GM12864 (cell line): ENCODE measurements around the gene NDUFA6.
"Not testable (repeated sequence)": the region's sequence is repeated elsewhere in the genome, so short reads cannot be mapped to it uniquely, and the experiment has no call there.

Experiments used
- DNase-seq: peaks from one replicate; pipeline ENCODE4 v3.0.0-alpha.2; 2011; ENCODE audit warnings: low read depth
- H3K4me3 ChIP-seq: 2 replicates; pipeline ENCODE4 v1.5.1; 2011; ENCODE audit warnings: mild to moderate bottlenecking, low read depth, low read length, control low read depth
- TF ChIP-seq, protein P1 (sequence below): IDR thresholded peaks from 2 replicates; pipeline ENCODE4 v1.5.1; 2011; ENCODE audit warnings: low read depth, mild to moderate bottlenecking, moderate library complexity, low read length, control low read depth, inconsistent platforms; ENCODE audit errors: missing control alignments

NDUFA6 gene

DNA sequence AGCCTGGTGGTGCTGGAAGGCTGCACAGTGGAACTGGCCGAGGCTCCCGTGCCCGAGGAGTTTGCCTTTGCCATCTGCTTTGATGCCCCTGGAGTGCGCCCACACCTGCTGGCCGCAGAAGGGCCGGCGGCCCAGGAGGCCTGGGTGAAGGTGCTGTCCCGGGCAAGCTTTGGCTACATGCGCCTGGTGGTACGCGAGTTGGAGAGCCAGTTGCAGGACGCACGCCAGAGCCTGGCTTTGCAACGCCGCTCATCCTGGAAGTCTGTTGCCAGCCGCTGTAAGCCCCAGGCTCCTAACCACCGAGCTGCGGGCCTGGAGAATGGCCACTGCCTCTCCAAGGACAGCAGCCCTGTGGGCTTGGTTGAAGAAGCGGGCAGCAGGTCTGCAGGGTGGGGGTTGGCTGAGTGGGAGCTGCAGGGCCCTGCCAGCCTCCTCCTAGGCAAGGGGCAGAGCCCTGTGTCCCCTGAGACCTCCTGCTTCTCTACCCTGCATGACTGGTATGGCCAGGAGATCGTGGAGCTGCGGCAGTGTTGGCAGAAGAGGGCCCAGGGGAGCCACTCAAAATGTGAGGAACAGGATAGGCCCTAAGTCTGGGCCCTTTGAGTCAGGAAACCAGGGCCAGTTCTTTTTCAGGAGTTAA lies 13.0 kb downstream of the NDUFA6 start:
- no peak overlapping the region for H3K4me3 ChIP-seq
- no peak for DNase-seq
- TF ChIP-seq, protein P1, sequence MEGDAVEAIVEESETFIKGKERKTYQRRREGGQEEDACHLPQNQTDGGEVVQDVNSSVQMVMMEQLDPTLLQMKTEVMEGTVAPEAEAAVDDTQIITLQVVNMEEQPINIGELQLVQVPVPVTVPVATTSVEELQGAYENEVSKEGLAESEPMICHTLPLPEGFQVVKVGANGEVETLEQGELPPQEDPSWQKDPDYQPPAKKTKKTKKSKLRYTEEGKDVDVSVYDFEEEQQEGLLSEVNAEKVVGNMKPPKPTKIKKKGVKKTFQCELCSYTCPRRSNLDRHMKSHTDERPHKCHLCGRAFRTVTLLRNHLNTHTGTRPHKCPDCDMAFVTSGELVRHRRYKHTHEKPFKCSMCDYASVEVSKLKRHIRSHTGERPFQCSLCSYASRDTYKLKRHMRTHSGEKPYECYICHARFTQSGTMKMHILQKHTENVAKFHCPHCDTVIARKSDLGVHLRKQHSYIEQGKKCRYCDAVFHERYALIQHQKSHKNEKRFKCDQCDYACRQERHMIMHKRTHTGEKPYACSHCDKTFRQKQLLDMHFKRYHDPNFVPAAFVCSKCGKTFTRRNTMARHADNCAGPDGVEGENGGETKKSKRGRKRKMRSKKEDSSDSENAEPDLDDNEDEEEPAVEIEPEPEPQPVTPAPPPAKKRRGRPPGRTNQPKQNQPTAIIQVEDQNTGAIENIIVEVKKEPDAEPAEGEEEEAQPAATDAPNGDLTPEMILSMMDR, result no peak

GRCh38 chr22:42076764-42077485 lies 13.6 kb downstream of the NDUFA6 start:
- no peak overlapping the region for H3K4me3 ChIP-seq
- TF ChIP-seq, protein P1, result no peak
- DNase-seq, result no peak

GRCh38 chr22:42074846-42075676 lies 15.5 kb downstream of the NDUFA6 start:
- H3K4me3 ChIP-seq, result peak overlapping the region; percentile 61; the same call in 1 of the 2 replicates
- TF ChIP-seq, protein P1, result no peak
- no peak for DNase-seq

GRCh38 chr22:42074132-42074811 lies 16.3 kb downstream of the NDUFA6 start, which contains the start of gene PHETA2:
Gene PHETA2 (plus strand): TSS chr22:42074248. CDS start chr22:42077294, 3,046 bp downstream.
- TF ChIP-seq, protein P1, result peak; percentile 61
- DNase-seq, result no peak
- H3K4me3 ChIP-seq, result peak within 1 kb of the TSS; percentile 61

DNA sequence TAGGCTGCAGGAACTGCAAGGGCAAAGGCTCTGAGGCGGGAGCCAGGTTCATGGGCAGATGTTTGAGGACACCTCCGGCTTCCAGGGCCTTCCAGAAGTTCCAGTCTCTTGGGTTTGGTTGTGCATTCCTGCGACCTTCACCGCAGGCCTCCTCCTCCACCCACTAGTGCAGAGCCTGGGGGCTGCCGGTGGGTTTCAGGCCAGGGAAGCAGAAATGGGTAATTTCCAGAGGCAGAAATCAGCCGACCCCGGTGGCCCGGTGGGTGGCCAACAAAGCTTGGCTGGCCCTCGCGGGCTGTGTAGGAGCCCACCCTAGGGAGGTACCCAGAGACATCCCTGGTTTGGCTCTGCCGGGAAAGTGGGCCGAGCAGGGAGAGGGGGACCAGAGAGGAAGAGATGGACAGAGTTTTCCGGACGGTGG lies 16.9 kb downstream of the NDUFA6 start:
- H3K4me3 ChIP-seq, result peak overlapping the region; percentile 61
- DNase-seq, result no peak
- TF ChIP-seq, protein P1, result no peak

DNA sequence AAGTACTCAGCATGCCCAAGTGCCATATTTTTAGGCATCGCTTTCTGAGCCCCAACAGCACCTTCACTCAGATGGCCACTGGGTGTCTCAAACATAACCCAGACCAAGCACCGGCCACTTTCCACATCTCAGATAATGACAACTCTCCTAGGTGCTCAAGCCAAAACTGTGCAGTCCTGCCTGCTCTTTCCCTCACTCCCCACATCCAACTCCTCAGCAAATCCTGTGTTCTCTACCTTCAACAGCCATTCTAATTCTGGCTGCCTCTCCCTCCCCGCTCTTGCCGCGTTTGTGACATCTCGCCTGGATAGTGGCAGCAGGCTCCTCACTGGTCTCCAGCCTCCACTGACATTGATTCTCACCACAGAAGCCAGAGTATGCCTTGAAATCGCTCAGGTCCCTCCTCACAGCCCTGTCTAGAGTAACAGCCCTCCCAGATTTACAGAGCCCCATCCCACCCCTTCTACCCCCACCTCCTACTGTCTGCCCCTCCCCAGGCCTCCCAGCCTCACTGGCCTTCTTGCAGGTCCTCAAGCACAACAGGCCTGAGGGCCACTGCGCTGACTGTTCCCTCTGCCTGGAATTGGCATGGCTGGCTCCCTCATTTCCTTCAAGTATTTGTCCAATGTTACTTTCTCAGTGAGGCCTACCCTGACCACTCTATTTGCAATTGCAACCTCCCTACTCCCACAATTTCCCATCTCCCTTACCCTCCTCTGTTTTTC lies 17.8 kb downstream of the NDUFA6 start:
- TF ChIP-seq, protein P1, result peak; percentile 24
- no peak overlapping the region for H3K4me3 ChIP-seq
- DNase-seq, result no peak

DNA sequence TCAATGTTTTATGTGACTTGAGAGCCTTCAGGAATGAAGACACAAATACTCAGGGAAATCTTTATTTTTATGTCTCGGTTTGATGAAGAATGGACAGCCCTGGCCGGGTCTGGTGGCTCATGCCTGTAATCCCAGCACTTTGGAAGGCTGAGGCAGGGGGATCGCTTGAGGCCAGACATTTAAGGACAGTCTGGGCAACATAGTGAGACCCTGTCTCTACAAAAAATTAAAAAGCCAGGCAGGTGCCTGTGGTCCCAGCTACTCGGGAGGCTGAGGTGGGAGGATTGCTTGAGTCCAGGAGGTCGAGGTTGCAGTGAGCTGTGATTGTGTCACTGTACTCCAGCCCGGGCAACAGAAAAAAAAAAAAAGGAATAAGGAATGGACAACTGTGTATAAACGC lies 19.1 kb downstream of the NDUFA6 start:
- DNase-seq, result not testable (repeated sequence)
- H3K4me3 ChIP-seq, result peak overlapping the region; percentile 77; the same call in 1 of the 2 replicates
